ENCODE results near the gene MPHOSPH9.

DNA sequence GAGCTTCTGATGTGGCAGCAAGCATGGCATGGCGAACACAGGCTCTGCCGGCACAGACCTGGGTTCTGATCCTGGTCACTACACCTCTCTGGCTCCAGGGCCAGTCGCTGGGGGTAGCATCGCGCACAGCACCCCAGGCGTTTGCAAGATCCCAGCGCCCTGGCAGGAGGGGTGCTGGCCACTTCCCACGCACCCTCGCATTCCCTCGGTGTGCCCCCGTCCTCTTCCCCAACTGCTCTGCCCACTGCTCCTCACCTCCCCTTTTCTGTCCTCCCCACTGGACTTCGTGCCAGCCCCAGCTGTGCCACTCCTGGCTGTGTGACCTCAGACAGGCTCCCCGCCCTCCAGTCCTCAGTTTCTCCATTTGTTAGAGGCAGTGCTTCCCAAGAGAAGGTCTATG, 35.9 kb upstream of the MPHOSPH9 start:
- TF ChIP-seq, protein P1, sequence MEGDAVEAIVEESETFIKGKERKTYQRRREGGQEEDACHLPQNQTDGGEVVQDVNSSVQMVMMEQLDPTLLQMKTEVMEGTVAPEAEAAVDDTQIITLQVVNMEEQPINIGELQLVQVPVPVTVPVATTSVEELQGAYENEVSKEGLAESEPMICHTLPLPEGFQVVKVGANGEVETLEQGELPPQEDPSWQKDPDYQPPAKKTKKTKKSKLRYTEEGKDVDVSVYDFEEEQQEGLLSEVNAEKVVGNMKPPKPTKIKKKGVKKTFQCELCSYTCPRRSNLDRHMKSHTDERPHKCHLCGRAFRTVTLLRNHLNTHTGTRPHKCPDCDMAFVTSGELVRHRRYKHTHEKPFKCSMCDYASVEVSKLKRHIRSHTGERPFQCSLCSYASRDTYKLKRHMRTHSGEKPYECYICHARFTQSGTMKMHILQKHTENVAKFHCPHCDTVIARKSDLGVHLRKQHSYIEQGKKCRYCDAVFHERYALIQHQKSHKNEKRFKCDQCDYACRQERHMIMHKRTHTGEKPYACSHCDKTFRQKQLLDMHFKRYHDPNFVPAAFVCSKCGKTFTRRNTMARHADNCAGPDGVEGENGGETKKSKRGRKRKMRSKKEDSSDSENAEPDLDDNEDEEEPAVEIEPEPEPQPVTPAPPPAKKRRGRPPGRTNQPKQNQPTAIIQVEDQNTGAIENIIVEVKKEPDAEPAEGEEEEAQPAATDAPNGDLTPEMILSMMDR (IDR thresholded peaks at IDR 0.05; ENCODE audit: low read depth, low read length, missing input control): no peak
- TF ChIP-seq SP1 (IDR thresholded peaks at IDR 0.05) (no peak), GABPA (IDR thresholded peaks at IDR 0.05 in 1 of 2, conservative IDR thresholded peaks at IDR 0.05 in 1 of 2) (no peak), FOXA1 (IDR thresholded peaks at IDR 0.05) (no peak)
- TF ChIP-seq, protein P2, sequence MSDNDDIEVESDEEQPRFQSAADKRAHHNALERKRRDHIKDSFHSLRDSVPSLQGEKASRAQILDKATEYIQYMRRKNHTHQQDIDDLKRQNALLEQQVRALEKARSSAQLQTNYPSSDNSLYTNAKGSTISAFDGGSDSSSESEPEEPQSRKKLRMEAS (IDR thresholded peaks at IDR 0.05): no peak
- TF ChIP-seq, protein P3, sequence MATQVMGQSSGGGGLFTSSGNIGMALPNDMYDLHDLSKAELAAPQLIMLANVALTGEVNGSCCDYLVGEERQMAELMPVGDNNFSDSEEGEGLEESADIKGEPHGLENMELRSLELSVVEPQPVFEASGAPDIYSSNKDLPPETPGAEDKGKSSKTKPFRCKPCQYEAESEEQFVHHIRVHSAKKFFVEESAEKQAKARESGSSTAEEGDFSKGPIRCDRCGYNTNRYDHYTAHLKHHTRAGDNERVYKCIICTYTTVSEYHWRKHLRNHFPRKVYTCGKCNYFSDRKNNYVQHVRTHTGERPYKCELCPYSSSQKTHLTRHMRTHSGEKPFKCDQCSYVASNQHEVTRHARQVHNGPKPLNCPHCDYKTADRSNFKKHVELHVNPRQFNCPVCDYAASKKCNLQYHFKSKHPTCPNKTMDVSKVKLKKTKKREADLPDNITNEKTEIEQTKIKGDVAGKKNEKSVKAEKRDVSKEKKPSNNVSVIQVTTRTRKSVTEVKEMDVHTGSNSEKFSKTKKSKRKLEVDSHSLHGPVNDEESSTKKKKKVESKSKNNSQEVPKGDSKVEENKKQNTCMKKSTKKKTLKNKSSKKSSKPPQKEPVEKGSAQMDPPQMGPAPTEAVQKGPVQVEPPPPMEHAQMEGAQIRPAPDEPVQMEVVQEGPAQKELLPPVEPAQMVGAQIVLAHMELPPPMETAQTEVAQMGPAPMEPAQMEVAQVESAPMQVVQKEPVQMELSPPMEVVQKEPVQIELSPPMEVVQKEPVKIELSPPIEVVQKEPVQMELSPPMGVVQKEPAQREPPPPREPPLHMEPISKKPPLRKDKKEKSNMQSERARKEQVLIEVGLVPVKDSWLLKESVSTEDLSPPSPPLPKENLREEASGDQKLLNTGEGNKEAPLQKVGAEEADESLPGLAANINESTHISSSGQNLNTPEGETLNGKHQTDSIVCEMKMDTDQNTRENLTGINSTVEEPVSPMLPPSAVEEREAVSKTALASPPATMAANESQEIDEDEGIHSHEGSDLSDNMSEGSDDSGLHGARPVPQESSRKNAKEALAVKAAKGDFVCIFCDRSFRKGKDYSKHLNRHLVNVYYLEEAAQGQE (IDR thresholded peaks at IDR 0.05): no peak
- TF ChIP-seq, protein P4, sequence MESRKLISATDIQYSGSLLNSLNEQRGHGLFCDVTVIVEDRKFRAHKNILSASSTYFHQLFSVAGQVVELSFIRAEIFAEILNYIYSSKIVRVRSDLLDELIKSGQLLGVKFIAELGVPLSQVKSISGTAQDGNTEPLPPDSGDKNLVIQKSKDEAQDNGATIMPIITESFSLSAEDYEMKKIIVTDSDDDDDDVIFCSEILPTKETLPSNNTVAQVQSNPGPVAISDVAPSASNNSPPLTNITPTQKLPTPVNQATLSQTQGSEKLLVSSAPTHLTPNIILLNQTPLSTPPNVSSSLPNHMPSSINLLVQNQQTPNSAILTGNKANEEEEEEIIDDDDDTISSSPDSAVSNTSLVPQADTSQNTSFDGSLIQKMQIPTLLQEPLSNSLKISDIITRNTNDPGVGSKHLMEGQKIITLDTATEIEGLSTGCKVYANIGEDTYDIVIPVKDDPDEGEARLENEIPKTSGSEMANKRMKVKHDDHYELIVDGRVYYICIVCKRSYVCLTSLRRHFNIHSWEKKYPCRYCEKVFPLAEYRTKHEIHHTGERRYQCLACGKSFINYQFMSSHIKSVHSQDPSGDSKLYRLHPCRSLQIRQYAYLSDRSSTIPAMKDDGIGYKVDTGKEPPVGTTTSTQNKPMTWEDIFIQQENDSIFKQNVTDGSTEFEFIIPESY (IDR thresholded peaks at IDR 0.05): no peak

Data from liver (tissue), 3 donors.